ENCODE results near the gene CTIF. TPM values are rescaled to one million over a fixed set of nuclear protein-coding genes. Genes with fewer than 3 reads are reported as not detected.

Gene CTIF
- total RNA-seq, 1 donor from 2014 or later: 72.4 TPM

- Histone ChIP-seq H3K36me3 (no peaks in the 10 kb centered on the region), H3K4me1 (peaks cover 6% of the 10 kb centered on the region), H3K4me3 (no peak overlapping the region), H3K27ac (peak overlapping the region; percentile 58), H3K9me3 (no peaks in the 10 kb centered on the region), H3K27me3 (no peaks in the 10 kb centered on the region)
- DNase-seq (no peak), ATAC-seq (no peak)
- intact Hi-C loops (cut with DNase I): no loop called here
- no peak for TF ChIP-seq CTCF (IDR thresholded peaks at IDR 0.05)
Measured at GRCh38 chr18:48613589-48614404, 75.0 kb downstream of the CTIF start.

GRCh38 chr18:48615566-48616401 lies 77.0 kb downstream of the CTIF start:
- Histone ChIP-seq H3K4me3 (no peak overlapping the region), H3K4me1 (peaks cover 6% of the 10 kb centered on the region), H3K27ac (no peak overlapping the region), H3K9me3 (no peaks in the 10 kb centered on the region), H3K27me3 (no peaks in the 10 kb centered on the region), H3K36me3 (peaks cover 5% of the 10 kb centered on the region)
- ATAC-seq (peak; percentile 80), DNase-seq (no peak)
- no peak for TF ChIP-seq CTCF (IDR thresholded peaks at IDR 0.05)
- intact Hi-C loops (cut with DNase I): no loop called here

- peaks cover 5% of the 10 kb centered on the region for H3K36me3 ChIP-seq
- intact Hi-C loops (cut with DNase I): no loop called here
- no peak for DNase-seq
- no peaks in the 10 kb centered on the region for H3K9me3 ChIP-seq
- no peaks in the 10 kb centered on the region for H3K27me3 ChIP-seq
- peaks cover 6% of the 10 kb centered on the region for H3K4me1 ChIP-seq
- H3K4me3 ChIP-seq: no peak overlapping the region
- H3K27ac ChIP-seq: no peak overlapping the region
- no peak for TF ChIP-seq CTCF (IDR thresholded peaks at IDR 0.05)
- ATAC-seq: no peak
Measured at GRCh38 chr18:48616484-48617255, 77.8 kb downstream of the CTIF start.

GRCh38 chr18:48617844-48618497 lies 79.1 kb downstream of the CTIF start:
- Histone ChIP-seq H3K36me3 (peaks cover 5% of the 10 kb centered on the region), H3K9me3 (no peaks in the 10 kb centered on the region), H3K4me3 (no peak overlapping the region), H3K4me1 (peaks cover 6% of the 10 kb centered on the region), H3K27me3 (no peaks in the 10 kb centered on the region), H3K27ac (no peak overlapping the region)
- peak; percentile 13 for ATAC-seq
- intact Hi-C loops (cut with DNase I): no loop called here
- no peak for DNase-seq
- TF ChIP-seq CTCF (IDR thresholded peaks at IDR 0.05): no peak

GRCh38 chr18:48619016-48619415 lies 80.2 kb downstream of the CTIF start:
- Histone ChIP-seq H3K36me3 (peaks cover 5% of the 10 kb centered on the region), H3K27me3 (no peaks in the 10 kb centered on the region), H3K9me3 (no peaks in the 10 kb centered on the region), H3K4me1 (peaks cover 6% of the 10 kb centered on the region), H3K4me3 (no peak overlapping the region), H3K27ac (no peak overlapping the region)
- no peak for DNase-seq
- TF ChIP-seq CTCF (IDR thresholded peaks at IDR 0.05): no peak
- intact Hi-C loops (cut with DNase I): no loop called here
- ATAC-seq: no peak

Data from upper lobe of right lung (tissue), 1 donor.